Right renal pelvis (tissue), 4 donors: ENCODE results near the gene REN. TPM values are rescaled to one million over a fixed set of nuclear protein-coding genes. Genes with fewer than 3 reads are reported as not detected.

Experiments used
- DNase-seq, 4 donors: peaks; one replicate each; pipeline ENCODE4 v3.0.0-alpha.2; 2013; ENCODE audit warnings: low read depth in 4 of 4, low spot score in 3 of 4, missing footprints in 1 of 4
- polyA plus RNA-seq, 4 donors: library from polyadenylated mRNA; unstranded; fragments of 120-200 nt; gene quantifications; one replicate each; pipeline ENCODE4 v1.2.1, GENCODE V29; 2013; ENCODE audit not compliant: insufficient read length in 4 of 4

The REN gene
- polyA plus RNA-seq, result 100 to 1,000 TPM in 2 of 4 donors, 10 to 100 TPM in 2; 61.7 to 133 (median 101) TPM

- DNase-seq, result no peak
Observed at GRCh38 chr1:204166219-204166618, at the start of gene REN. Gene REN (minus strand): TSS chr1:204166337. CDS start chr1:204166293, 44 bp downstream.

GRCh38 chr1:204213668-204214662 is 47.8 kb upstream of the REN start, which contains the start of gene GOLT1A:
Gene GOLT1A (minus strand): TSS chr1:204213988. CDS start chr1:204213906, 82 bp downstream.
- peak; percentile 68 to 81 (median 74) for DNase-seq

GRCh38 chr1:204212715-204213114 is 46.6 kb upstream of the REN start:
- DNase-seq, result no peak

GRCh38 chr1:204211046-204211445 is 44.9 kb upstream of the REN start:
- DNase-seq, result no peak

GRCh38 chr1:204207136-204207616 is 41.0 kb upstream of the REN start:
- peak in 1 of 4 donors; percentile 51 for DNase-seq

GRCh38 chr1:204206121-204206520 is 40.0 kb upstream of the REN start:
- no peak for DNase-seq

- DNase-seq, result no peak
Observed at GRCh38 chr1:204205486-204205885, 39.3 kb upstream of the REN start.

- no peak for DNase-seq
Observed at GRCh38 chr1:204204944-204205343, 38.8 kb upstream of the REN start.

GRCh38 chr1:204203206-204203767 is 37.1 kb upstream of the REN start:
- no peak for DNase-seq

- DNase-seq, result no peak
Observed at GRCh38 chr1:204202481-204202880, 36.3 kb upstream of the REN start.

- no peak for DNase-seq
Observed at GRCh38 chr1:204201348-204202040, 35.4 kb upstream of the REN start.

GRCh38 chr1:204199579-204199978 is 33.4 kb upstream of the REN start:
- no peak for DNase-seq

GRCh38 chr1:204198348-204199340 is 32.5 kb upstream of the REN start:
- no peak for DNase-seq

- DNase-seq, result no peak
Observed at GRCh38 chr1:204197068-204197467, 30.9 kb upstream of the REN start.

- DNase-seq, result no peak
Observed at GRCh38 chr1:204196068-204196795, 30.1 kb upstream of the REN start, which contains the start of gene KISS1. Gene KISS1 (minus strand): TSS chr1:204196491. CDS start chr1:204192876, 3,615 bp downstream.

GRCh38 chr1:204194771-204195170 is 28.6 kb upstream of the REN start:
- DNase-seq, result no peak

- DNase-seq, result no peak
Observed at GRCh38 chr1:204194080-204194479, 27.9 kb upstream of the REN start.

GRCh38 chr1:204192589-204193352 is 26.6 kb upstream of the REN start:
- no peak for DNase-seq
